KMS-11 (cell line): ENCODE data around the gene NKX2-4.
"Not testable (repeated sequence)": the region's sequence is repeated elsewhere in the genome, so short reads cannot be mapped to it uniquely, and the experiment has no call there.

Experiments used
- H2AFZ ChIP-seq: fragments of 200-600 bp; sonication (generic); 2 replicates; pipeline ENCODE4 v1.6.1; 2016; ENCODE audit warnings: antibody characterized with exemption, mixed run types, low read depth
- H3K27ac ChIP-seq: fragments of 200-600 bp; sonication (generic); 2 replicates; pipeline ENCODE4 v1.6.1; 2016; ENCODE audit warnings: mild to moderate bottlenecking, mixed run types
- H3K27me3 ChIP-seq: fragments of 200-600 bp; sonication (generic); 2 replicates; pipeline ENCODE4 v1.6.1; 2017; ENCODE audit warnings: mild to moderate bottlenecking, low read depth, mixed run types, moderate library complexity; ENCODE audit not compliant: insufficient read depth
- H3K36me3 ChIP-seq: fragments of 200-600 bp; sonication (generic); 2 replicates; pipeline ENCODE4 v1.6.1; 2017; ENCODE audit warnings: mild to moderate bottlenecking, mixed run types; ENCODE audit not compliant: insufficient read depth
- H3K4me1 ChIP-seq: fragments of 200-600 bp; sonication (generic); 2 replicates; pipeline ENCODE4 v1.6.1; 2016; ENCODE audit warnings: mild to moderate bottlenecking, low read depth, mixed run types; ENCODE audit not compliant: poor library complexity, severe bottlenecking
- H3K4me2 ChIP-seq: fragments of 200-600 bp; sonication (generic); 2 replicates; pipeline ENCODE4 v1.7.0; 2016; ENCODE audit warnings: mild to moderate bottlenecking, mixed run types
- H3K4me3 ChIP-seq: fragments of 200-600 bp; sonication (generic); IDR thresholded peaks from 2 replicates; pipeline ENCODE4 v1.6.1; 2017; ENCODE audit warnings: low read depth, low read length, mixed read lengths; ENCODE audit not compliant: insufficient read depth
- H3K79me2 ChIP-seq: fragments of 200-600 bp; sonication (generic); 2 replicates; pipeline ENCODE4 v1.6.1; 2016; ENCODE audit warnings: low read depth, mixed run types; ENCODE audit not compliant: insufficient read depth
- H3K9ac ChIP-seq: fragments of 200-600 bp; sonication (generic); 2 replicates; pipeline ENCODE4 v1.6.1; 2016; ENCODE audit warnings: mild to moderate bottlenecking, mixed run types
- H4K20me1 ChIP-seq: fragments of 200-600 bp; sonication (generic); 2 replicates; pipeline ENCODE4 v1.6.1; 2016; ENCODE audit warnings: mild to moderate bottlenecking, mixed run types; ENCODE audit not compliant: insufficient read depth
- TF ChIP-seq, protein P1 (sequence below): fragments of 200-600 bp; sonication (generic); conservative IDR thresholded peaks from 2 replicates; pipeline ENCODE4 v1.6.1; 2017; ENCODE audit warnings: low read depth, mild to moderate bottlenecking, antibody characterized with exemption, low read length, moderate library complexity, mixed read lengths

Gene NKX2-4

DNA sequence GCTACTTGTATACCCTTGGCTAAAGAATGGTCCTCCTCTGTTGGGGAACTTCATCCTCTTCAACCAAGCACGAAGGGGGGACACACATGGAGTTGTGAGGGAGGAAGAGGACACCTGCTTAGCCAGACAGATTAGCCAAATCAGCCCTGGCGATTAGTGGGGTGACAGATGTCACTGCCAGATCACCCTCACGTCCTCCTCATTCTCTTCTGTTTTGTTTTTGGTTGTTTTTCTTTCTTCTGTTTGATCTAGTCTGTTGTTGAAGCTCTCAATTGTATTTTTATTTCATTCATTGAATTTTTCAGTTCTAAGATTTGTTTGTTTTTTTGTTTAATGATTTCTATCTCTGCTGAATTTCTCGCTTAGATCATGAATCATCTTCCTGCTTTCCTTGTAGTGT, 27.5 kb upstream of the NKX2-4 start:
- Histone ChIP-seq H3K9ac (no peak overlapping the region), H3K27ac (no peak overlapping the region), H3K36me3 (no peaks in the 10 kb centered on the region), H2AFZ (no peak overlapping the region), H3K4me1 (no peaks in the 10 kb centered on the region), H3K4me2 (no peak overlapping the region), H3K4me3 (no peak overlapping the region), H3K27me3 (no peaks in the 10 kb centered on the region), H3K79me2 (no peaks in the 10 kb centered on the region), H4K20me1 (no peaks in the 10 kb centered on the region)
- TF ChIP-seq, protein P1, sequence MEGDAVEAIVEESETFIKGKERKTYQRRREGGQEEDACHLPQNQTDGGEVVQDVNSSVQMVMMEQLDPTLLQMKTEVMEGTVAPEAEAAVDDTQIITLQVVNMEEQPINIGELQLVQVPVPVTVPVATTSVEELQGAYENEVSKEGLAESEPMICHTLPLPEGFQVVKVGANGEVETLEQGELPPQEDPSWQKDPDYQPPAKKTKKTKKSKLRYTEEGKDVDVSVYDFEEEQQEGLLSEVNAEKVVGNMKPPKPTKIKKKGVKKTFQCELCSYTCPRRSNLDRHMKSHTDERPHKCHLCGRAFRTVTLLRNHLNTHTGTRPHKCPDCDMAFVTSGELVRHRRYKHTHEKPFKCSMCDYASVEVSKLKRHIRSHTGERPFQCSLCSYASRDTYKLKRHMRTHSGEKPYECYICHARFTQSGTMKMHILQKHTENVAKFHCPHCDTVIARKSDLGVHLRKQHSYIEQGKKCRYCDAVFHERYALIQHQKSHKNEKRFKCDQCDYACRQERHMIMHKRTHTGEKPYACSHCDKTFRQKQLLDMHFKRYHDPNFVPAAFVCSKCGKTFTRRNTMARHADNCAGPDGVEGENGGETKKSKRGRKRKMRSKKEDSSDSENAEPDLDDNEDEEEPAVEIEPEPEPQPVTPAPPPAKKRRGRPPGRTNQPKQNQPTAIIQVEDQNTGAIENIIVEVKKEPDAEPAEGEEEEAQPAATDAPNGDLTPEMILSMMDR, result no peak

DNA sequence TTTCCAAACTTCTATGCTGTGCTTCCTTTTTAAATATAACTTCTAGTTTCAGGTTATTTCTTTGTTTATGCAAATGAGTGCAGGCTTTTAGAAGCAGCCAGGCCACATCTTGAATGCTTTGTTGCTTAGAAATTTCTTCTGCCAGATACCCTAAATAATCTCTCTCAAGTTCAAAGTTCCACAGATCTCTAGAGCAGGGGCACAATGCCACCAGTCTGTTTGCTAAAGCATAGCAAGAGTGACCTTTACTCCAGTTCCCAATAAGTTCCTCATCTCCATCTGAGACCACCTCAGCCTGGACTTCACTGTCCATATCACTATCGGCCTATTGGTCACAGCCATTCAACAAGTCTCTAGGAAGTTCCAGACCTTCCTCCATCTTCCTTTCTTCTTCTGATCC, 26.4 kb upstream of the NKX2-4 start:
- H3K4me2 ChIP-seq, H4K20me1 ChIP-seq, H3K27ac ChIP-seq, H3K4me1 ChIP-seq, H3K4me3 ChIP-seq, H3K79me2 ChIP-seq, H3K36me3 ChIP-seq, H3K27me3 ChIP-seq, H3K9ac ChIP-seq, H2AFZ ChIP-seq: not testable (repeated sequence)

DNA sequence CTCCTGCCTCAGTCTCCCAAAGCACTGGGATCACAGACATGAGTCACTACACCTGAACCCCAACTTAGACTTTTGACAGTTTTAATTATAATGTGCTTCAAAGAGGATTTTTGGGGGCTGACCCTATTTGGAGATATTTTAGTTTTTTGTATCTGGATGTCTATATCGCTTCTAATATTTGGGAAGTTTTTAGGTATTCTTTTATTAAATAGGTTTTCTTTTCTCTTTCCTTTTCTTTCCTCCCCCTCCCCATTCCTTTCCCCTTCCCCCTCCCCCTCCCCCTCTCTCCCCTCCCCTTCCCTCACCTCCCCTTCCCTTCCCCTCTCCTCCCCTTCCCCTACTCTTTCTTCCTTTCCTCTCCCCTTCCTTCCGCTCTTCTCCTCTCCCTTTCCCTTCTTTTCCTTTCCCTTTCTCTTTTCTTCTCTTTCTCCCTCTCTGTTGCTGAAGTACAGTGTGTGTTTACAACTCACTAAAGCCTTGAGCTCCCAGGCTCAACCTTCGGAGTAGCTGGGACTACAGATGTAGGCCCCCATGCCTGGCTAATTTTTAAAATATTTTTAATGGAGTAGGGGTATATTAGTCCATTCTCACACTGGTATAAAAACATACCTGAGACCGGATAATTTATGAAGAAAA, 24.4 kb upstream of the NKX2-4 start:
- no peaks in the 10 kb centered on the region for H3K4me1 ChIP-seq
- H3K4me3 ChIP-seq, result no peak overlapping the region

DNA sequence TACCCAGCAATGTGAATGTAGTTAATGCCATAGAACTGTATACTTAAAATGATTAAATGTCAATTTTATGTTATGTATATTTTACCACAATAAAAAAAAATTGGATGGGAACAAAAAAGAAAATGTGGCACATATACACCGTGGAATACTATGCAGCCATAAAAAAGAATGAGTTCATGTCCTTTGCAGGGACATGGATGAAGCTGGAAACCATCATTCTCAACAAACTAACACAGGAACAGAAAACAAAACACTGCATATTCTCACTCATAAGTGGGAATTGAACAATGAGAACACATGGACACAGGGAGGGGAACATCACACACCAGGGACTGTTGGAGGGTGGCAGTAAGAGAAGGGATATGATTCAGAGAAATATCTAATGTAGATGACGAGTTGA, 21.8 kb upstream of the NKX2-4 start:
- H3K9ac ChIP-seq, H3K27me3 ChIP-seq: not testable (repeated sequence)

More for the DNA sequence above, 24.4 kb upstream of the NKX2-4 start:
- Histone ChIP-seq H3K27me3 (no peaks in the 10 kb centered on the region), H3K36me3 (no peaks in the 10 kb centered on the region), H3K79me2 (no peaks in the 10 kb centered on the region), H2AFZ (no peak overlapping the region), H4K20me1 (no peaks in the 10 kb centered on the region), H3K4me2 (no peak overlapping the region), H3K27ac (no peak overlapping the region), H3K9ac (no peak overlapping the region)
- TF ChIP-seq, protein P1, result no peak

GRCh38 chr20:21413996-21414395, 16.7 kb upstream of the NKX2-4 start:
- not testable (repeated sequence) for H3K36me3 ChIP-seq, H3K4me3 ChIP-seq, H3K9ac ChIP-seq, H3K79me2 ChIP-seq, H4K20me1 ChIP-seq, H3K27ac ChIP-seq, H3K4me2 ChIP-seq, H3K27me3 ChIP-seq, H3K4me1 ChIP-seq, H2AFZ ChIP-seq

More for the DNA sequence above, 21.8 kb upstream of the NKX2-4 start:
- not testable (repeated sequence) for H3K36me3 ChIP-seq, H4K20me1 ChIP-seq, H3K27ac ChIP-seq, H3K79me2 ChIP-seq, H2AFZ ChIP-seq, H3K4me2 ChIP-seq, H3K4me3 ChIP-seq, H3K4me1 ChIP-seq

- Histone ChIP-seq H2AFZ (no peak overlapping the region), H3K36me3 (no peaks in the 10 kb centered on the region), H3K27ac (no peak overlapping the region), H3K79me2 (no peaks in the 10 kb centered on the region), H3K27me3 (no peaks in the 10 kb centered on the region), H3K9ac (no peak overlapping the region), H4K20me1 (no peaks in the 10 kb centered on the region), H3K4me1 (no peaks in the 10 kb centered on the region), H3K4me2 (no peak overlapping the region), H3K4me3 (no peak overlapping the region)
- TF ChIP-seq, protein P1, result no peak
Observed at GRCh38 chr20:21411725-21412124, 14.4 kb upstream of the NKX2-4 start.
